HCT116 (cell line): ENCODE measurements around the gene SLC35F3. TPM values are rescaled to one million over a fixed set of nuclear protein-coding genes. Genes with fewer than 3 reads are reported as not detected.

Experiments used
- ATAC-seq: fragments of 200-7000 bp; cut with Tn5 transposase; 2 replicates; pipeline ENCODE4 v1.9.1; 2020; ENCODE audit warnings: mild to moderate bottlenecking, moderate library complexity
- BruUV-seq: library from RNA; stranded (reverse); fragments of 400-500 nt; replicated peaks from 2 replicates; lab custom pipeline; 2021; lab: Mats Ljungman, UMichigan
- CTCF ChIA-PET: fragments of 300-600 bp; sonication (Branson Sonifier 250); formaldehyde crosslinking; loops from one replicate; lab custom pipeline; 2021; ENCODE audit warnings: antibody characterized with exemption; lab: Charles Lee
- POLR2A ChIA-PET: fragments of 300-600, 350-600 bp; sonication (Branson Sonifier 250); formaldehyde crosslinking; loops from one replicate; lab custom pipeline; 2021; ENCODE audit warnings: antibody characterized with exemption; lab: Charles Lee
- RAD21 ChIA-PET, 2 experiments: fragments of 300-600 bp; sonication (Branson Sonifier 250); formaldehyde crosslinking; loops; one replicate each; lab custom pipeline; 2023; ENCODE audit warnings: low total read pairs in 2 of 2; ENCODE audit not compliant: uncharacterized antibody in 2 of 2, unreplicated experiment in 2 of 2, low non-redundant PET in 1 of 2; lab: Charles Lee
- DNase-seq: peaks from one replicate; pipeline ENCODE4 v3.0.0-alpha.2; 2010; ENCODE audit warnings: low read depth, low spot score
- H2AFZ ChIP-seq: fragments of 200-600 bp; shearing (Covaris generic), sonication (generic); 2 replicates; pipeline ENCODE4 v1.6.1; 2017; ENCODE audit warnings: low read depth, mixed run types, mixed read lengths, antibody characterized with exemption, low read length; ENCODE audit not compliant: poor library complexity, severe bottlenecking
- H3K27ac ChIP-seq: 2 replicates; pipeline ENCODE4 v1.5.1; 2012; ENCODE audit warnings: low read depth, low read length
- H3K27me3 ChIP-seq: fragments of 200-600 bp; sonication (generic); 2 replicates; pipeline ENCODE4 v1.6.1; 2016; ENCODE audit warnings: mixed run types, low read length, mixed read lengths; ENCODE audit not compliant: insufficient read depth
- H3K36me3 ChIP-seq, 2 experiments: fragments of 200-500 bp in 1 of 2; fragments of 200-600 bp in 1 of 2; sonication (Bioruptor generic) in 1 of 2; sonication (generic) in 1 of 2; 2 replicates each; pipeline versions ENCODE4 v1.5.1 to v1.6.1; 2014 to 2016; ENCODE audit warnings: low read length in 2 of 2, inconsistent platforms in 1 of 2, mixed read lengths in 1 of 2, mixed run types in 1 of 2; ENCODE audit not compliant: insufficient read depth in 2 of 2, control insufficient read depth in 1 of 2
- H3K4me1 ChIP-seq, 2 experiments: fragments of 200-600 bp in 1 of 2; sonication (generic) in 1 of 2; 2 replicates each; pipeline versions ENCODE4 v1.5.1 to v1.6.1; 2012 to 2017; ENCODE audit warnings: low read length in 2 of 2, inconsistent platforms in 1 of 2, mild to moderate bottlenecking in 1 of 2, mixed read lengths in 1 of 2, mixed run types in 1 of 2, moderate library complexity in 1 of 2; ENCODE audit not compliant: insufficient read depth in 2 of 2, control insufficient read depth in 1 of 2
- H3K4me2 ChIP-seq: fragments of 200-600 bp; sonication (generic); 2 replicates; pipeline ENCODE4 v1.6.1; 2017; ENCODE audit warnings: mixed run types, low read length, mixed read lengths
- H3K4me3 ChIP-seq, 2 experiments: fragments of 200-600 bp in 1 of 2; sonication (generic) in 1 of 2; replicated peaks in 1 of 2; 2 replicates each; pipeline ENCODE4 v1.5.1; 2011 to 2016; ENCODE audit warnings: low read length in 2 of 2, control low read depth in 1 of 2, low read depth in 1 of 2, mild to moderate bottlenecking in 1 of 2, mixed read lengths in 1 of 2, mixed run types in 1 of 2
- H3K79me2 ChIP-seq: fragments of 200-600 bp; sonication (generic); 2 replicates; pipeline ENCODE4 v1.6.1; 2017; ENCODE audit warnings: mild to moderate bottlenecking, mixed run types, low read length, moderate library complexity, mixed read lengths; ENCODE audit not compliant: insufficient read depth
- H3K9ac ChIP-seq: fragments of 200-600 bp; sonication (generic); 2 replicates; pipeline ENCODE4 v1.6.1; 2016; ENCODE audit warnings: low read length, mixed read lengths
- H3K9me2 ChIP-seq: fragments of 200-600 bp; sonication (generic), shearing (Covaris generic); 2 replicates; pipeline ENCODE4 v1.6.1; 2017; ENCODE audit warnings: mixed run types, mild to moderate bottlenecking, moderate library complexity; ENCODE audit not compliant: insufficient read depth
- H3K9me3 ChIP-seq, 2 experiments: fragments of 200-500 bp in 1 of 2; fragments of 200-600 bp in 1 of 2; sonication (Bioruptor generic) in 1 of 2; sonication (generic) in 1 of 2; 2 replicates each; pipeline ENCODE4 v1.6.1; 2014 to 2017; ENCODE audit warnings: low read length in 2 of 2, mixed read lengths in 2 of 2, inconsistent platforms in 1 of 2, low read depth in 1 of 2, mild to moderate bottlenecking in 1 of 2, mixed run types in 1 of 2, moderate library complexity in 1 of 2; ENCODE audit not compliant: control insufficient read depth in 1 of 2, insufficient read depth in 1 of 2
- H4K20me1 ChIP-seq: fragments of 200-600 bp; sonication (generic), shearing (Covaris generic); 2 replicates; pipeline ENCODE4 v1.6.1; 2017; ENCODE audit warnings: mixed run types, mild to moderate bottlenecking, moderate library complexity; ENCODE audit not compliant: insufficient read depth
- ATF3 ChIP-seq: IDR thresholded peaks from 2 replicates; pipeline ENCODE4 v1.6.1; 2012
- CBX3 ChIP-seq: IDR thresholded peaks from 2 replicates; pipeline ENCODE4 v1.6.1; 2012; ENCODE audit warnings: low read depth
- CEBPB ChIP-seq: IDR thresholded peaks from 2 replicates; pipeline ENCODE4 v1.6.1; 2012; ENCODE audit warnings: low read depth
- EGR1 ChIP-seq: IDR thresholded peaks from 2 replicates; pipeline ENCODE4 v1.6.1; 2012; ENCODE audit warnings: low read depth
- ELF1 ChIP-seq: IDR thresholded peaks from 2 replicates; pipeline ENCODE4 v1.6.1; 2012; ENCODE audit warnings: low read depth, borderline replicate concordance
- EZH2 ChIP-seq: fragments of 200-600 bp; sonication (generic); IDR thresholded peaks from 2 replicates; pipeline ENCODE4 v1.6.1; 2017; ENCODE audit warnings: antibody characterized with exemption, mixed run types
- EZH2phosphoT487 ChIP-seq: fragments of 200-600 bp; IDR thresholded peaks from 2 replicates; pipeline ENCODE4 v1.6.1; 2018; ENCODE audit warnings: antibody characterized with exemption, borderline replicate concordance
- FOSL1 ChIP-seq: IDR thresholded peaks from 2 replicates; pipeline ENCODE4 v1.6.1; 2012; ENCODE audit warnings: low read depth
- JUND ChIP-seq: IDR thresholded peaks from 2 replicates; pipeline ENCODE4 v1.6.1; 2012
- POLR2AphosphoS5 ChIP-seq: IDR thresholded peaks from 2 replicates; pipeline ENCODE4 v1.6.1; 2011; ENCODE audit warnings: mild to moderate bottlenecking, low read depth, low read length, moderate library complexity
- RAD21 ChIP-seq: IDR thresholded peaks from 2 replicates; pipeline ENCODE4 v1.6.1; 2012; ENCODE audit warnings: low read depth, mild to moderate bottlenecking
- REST ChIP-seq: IDR thresholded peaks from 2 replicates; pipeline ENCODE4 v1.6.1; 2012; ENCODE audit warnings: low read depth
- SIN3A ChIP-seq: IDR thresholded peaks from 2 replicates; pipeline ENCODE4 v1.6.1; 2012; ENCODE audit warnings: low read depth
- SP1 ChIP-seq: IDR thresholded peaks from 2 replicates; pipeline ENCODE4 v1.6.1; 2012; ENCODE audit warnings: low read depth
- SRF ChIP-seq: IDR thresholded peaks from 2 replicates; pipeline ENCODE4 v1.6.1; 2012; ENCODE audit warnings: low read depth
- TCF7L2 ChIP-seq: IDR thresholded peaks from 2 replicates; pipeline ENCODE4 v1.7.0; 2011; ENCODE audit warnings: borderline replicate concordance, inconsistent platforms; ENCODE audit not compliant: insufficient read depth, insufficient read length; ENCODE audit errors: extremely low read depth
- YY1 ChIP-seq: IDR thresholded peaks from 2 replicates; pipeline ENCODE4 v1.6.1; 2011; ENCODE audit warnings: low read length, low read depth, moderate library complexity, mild to moderate bottlenecking; ENCODE audit not compliant: insufficient replicate concordance; ENCODE audit errors: extremely low read depth
- ZFX ChIP-seq: fragments of 450-650 bp; IDR thresholded peaks from 2 replicates; pipeline ENCODE4 v1.6.1; 2017
- ZNF274 ChIP-seq: fragments of 200-500 bp; sonication (Bioruptor generic); IDR thresholded peaks from 2 replicates; pipeline ENCODE4 v1.6.1; 2014; ENCODE audit warnings: mild to moderate bottlenecking, low read depth, low read length, inconsistent platforms
- intact Hi-C: fragments of 100-400 bp; cut with micrococcal nuclease; formaldehyde crosslinking; loops from 2 replicates; pipeline ENCODE4 v1.10.0; 2022
- total RNA-seq: library from RNA; stranded (reverse); gene quantifications from one replicate; pipeline ENCODE4 v1.2.1, GENCODE V29; 2021; ENCODE audit not compliant: unreplicated experiment

The SLC35F3 gene
- total RNA-seq, 1 experiment from 2014 or later = 6.4 TPM

- Histone ChIP-seq H3K27me3 (no peaks in the 10 kb centered on the region), H3K9me2 (no peaks in the 10 kb centered on the region), H3K9me3 (no peaks in the 10 kb centered on the region), H3K4me2 (no peak overlapping the region), H3K4me1 (no peaks in the 10 kb centered on the region), H4K20me1 (no peaks in the 10 kb centered on the region), H3K79me2 (no peaks in the 10 kb centered on the region), H3K4me3 (no peak overlapping the region), H3K9ac (no peak overlapping the region), H3K27ac (no peak overlapping the region), H2AFZ (no peak overlapping the region), H3K36me3 (no peaks in the 10 kb centered on the region)
- ATAC-seq (no peak), DNase-seq (no peak)
- ChIA-PET RAD21 (no interaction called here), CTCF (no interaction called here), POLR2A (no interaction called here)
- no TSS peak for BruUV-seq
- intact Hi-C loops = no loop called here
- TF ChIP-seq ATF3 (no peak), POLR2AphosphoS5 (no peak), FOSL1 (no peak), EGR1 (no peak), CEBPB (no peak), ZNF274 (no peak)
These were observed 426.4 kb downstream of the SLC35F3 start for GRCh38 chr1:234330843-234331215.

- intact Hi-C loops = no loop called here
- Histone ChIP-seq H3K27ac (no peak overlapping the region), H3K9me2 (no peaks in the 10 kb centered on the region), H3K79me2 (no peaks in the 10 kb centered on the region), H3K36me3 (no peaks in the 10 kb centered on the region), H3K4me1 (no peaks in the 10 kb centered on the region), H4K20me1 (no peaks in the 10 kb centered on the region), H3K9ac (no peak overlapping the region), H3K4me2 (no peak overlapping the region), H3K9me3 (no peaks in the 10 kb centered on the region; a peak in 1 of 4 replicates), H2AFZ (no peak overlapping the region), H3K4me3 (no peak overlapping the region), H3K27me3 (no peaks in the 10 kb centered on the region)
- ATAC-seq = no peak
- CTCF ChIA-PET = no interaction called here
- no peak for DNase-seq
- no TSS peak for BruUV-seq
- RAD21 ChIA-PET = no interaction called here
- POLR2A ChIA-PET = no interaction called here
- no peak for TF ChIP-seq TCF7L2
- TF ChIP-seq EZH2 = no peak
- TF ChIP-seq SIN3A = no peak
- TF ChIP-seq CBX3 = no peak
- TF ChIP-seq RAD21 = no peak
- no peak for TF ChIP-seq JUND
- TF ChIP-seq EZH2phosphoT487 = no peak
- no peak for TF ChIP-seq ELF1
- TF ChIP-seq SRF = no peak
- no peak for TF ChIP-seq EGR1
- TF ChIP-seq REST = no peak
- no peak for TF ChIP-seq ZNF274
- no peak for TF ChIP-seq ZFX
- TF ChIP-seq YY1 = no peak
- no peak for TF ChIP-seq FOSL1
- TF ChIP-seq SP1 = no peak
These were observed 427.0 kb downstream of the SLC35F3 start for GRCh38 chr1:234331507-234331906.
